HepG2 (cell line): ENCODE data around the gene ALDH1A1. TPM values are rescaled to one million over a fixed set of nuclear protein-coding genes. Genes with fewer than 3 reads are reported as not detected.

Experiments used
- ATAC-seq: fragments of 200-7000 bp; cut with Tn5 transposase; 3 replicates; pipeline ENCODE4 v1.9.1; 2020; ENCODE audit warnings: mild to moderate bottlenecking, moderate library complexity
- BruUV-seq: library from RNA; stranded (reverse); fragments of 400-500 nt; replicated peaks from 2 replicates; lab custom pipeline; 2021; lab: Mats Ljungman, UMichigan
- CTCF ChIA-PET: fragments of 300-600 bp; formaldehyde crosslinking; extraction: SDS; loops from one replicate; lab custom pipeline; 2021; ENCODE audit warnings: low total read pairs, inconsistent platforms, low intra/inter-chr PET ratio; lab: Yijun Ruan, JAX
- POLR2A ChIA-PET: fragments of 350-600 bp; sonication (Branson Sonifier 250); formaldehyde crosslinking; loops from one replicate; lab custom pipeline; 2020; ENCODE audit warnings: antibody characterized with exemption, inconsistent platforms; lab: Yijun Ruan, JAX
- DNase-seq: peaks from one replicate; pipeline ENCODE4 v3.0.0-alpha.2; 2015; ENCODE audit warnings: low spot score
- FAIRE-seq: peaks from 3 replicates; lab custom pipeline; 2011; peaks lifted over from hg19 to GRCh38; lab: Jason Lieb, UNC
- H2AFZ ChIP-seq: one replicate; pipeline ENCODE4 v1.6.1; 2011; ENCODE audit warnings: low read length, inconsistent platforms
- H3K27ac ChIP-seq: fragments of 300-600 bp; 3 replicates; pipeline ENCODE4 v1.8.0; 2011; ENCODE audit warnings: mixed run types, mild to moderate bottlenecking, mixed read lengths, low read length, inconsistent platforms; ENCODE audit not compliant: insufficient read depth; ENCODE audit errors: extremely low read length
- H3K27me3 ChIP-seq, 2 experiments: fragments of 200-600 bp in 1 of 2; 2 replicates in 1 of 2; 3 replicates in 1 of 2; pipeline versions ENCODE4 v1.6.0 to v1.8.0; 2011; ENCODE audit warnings: low read length in 2 of 2, mild to moderate bottlenecking in 2 of 2, moderate library complexity in 2 of 2, inconsistent platforms in 1 of 2; ENCODE audit not compliant: insufficient read depth in 2 of 2, control insufficient read depth in 1 of 2
- H3K36me3 ChIP-seq, 2 experiments: fragments of 200-600 bp in 1 of 2; replicated peaks in 1 of 2; 2 replicates in 1 of 2; 3 replicates in 1 of 2; pipeline versions ENCODE4 v1.5.1 to v1.8.0; 2011; ENCODE audit warnings: low read length in 2 of 2, inconsistent platforms in 1 of 2; ENCODE audit not compliant: insufficient read depth in 2 of 2, control insufficient read depth in 1 of 2
- H3K4me1 ChIP-seq: 2 replicates; pipeline ENCODE4 v1.5.1; 2012; ENCODE audit warnings: low read length, inconsistent platforms; ENCODE audit not compliant: insufficient read depth
- H3K4me2 ChIP-seq: 2 replicates; pipeline ENCODE4 v1.6.0; 2011; ENCODE audit warnings: low read depth, low read length, inconsistent platforms
- H3K4me3 ChIP-seq, 3 experiments: fragments of 200-600 bp in 1 of 3; sonication (generic), shearing (Covaris generic) in 1 of 3; replicated peaks in 1 of 3; 2 replicates each; pipeline ENCODE4 v1.5.1; 2011 to 2016; ENCODE audit warnings: low read length in 3 of 3, inconsistent platforms in 2 of 3, low read depth in 2 of 3, mild to moderate bottlenecking in 2 of 3, control low read depth in 1 of 3, mixed read lengths in 1 of 3; ENCODE audit not compliant: insufficient read depth in 1 of 3
- H3K79me2 ChIP-seq: one replicate; pipeline ENCODE4 v1.6.1; 2011; ENCODE audit warnings: low read length, inconsistent platforms; ENCODE audit not compliant: insufficient read depth
- H3K9ac ChIP-seq: 2 replicates; pipeline ENCODE4 v1.6.0; 2011; ENCODE audit warnings: mild to moderate bottlenecking, low read depth, low read length, inconsistent platforms; ENCODE audit not compliant: insufficient read depth
- H3K9me3 ChIP-seq: 2 replicates; pipeline ENCODE4 v1.5.1; 2012; ENCODE audit warnings: mild to moderate bottlenecking, low read length
- H4K20me1 ChIP-seq: 2 replicates; pipeline ENCODE4 v1.6.0; 2011; ENCODE audit warnings: inconsistent platforms, mild to moderate bottlenecking, low read length, moderate library complexity; ENCODE audit not compliant: insufficient read depth
- ATRX ChIP-seq: sonication (generic); formaldehyde crosslinking; IDR thresholded peaks from 2 replicates; pipeline ENCODE4 v1.4.0; 2020; ENCODE audit warnings: missing genetic modification reagents, borderline replicate concordance
- CENPX ChIP-seq: sonication (generic); formaldehyde crosslinking; IDR thresholded peaks from 2 replicates; pipeline ENCODE4 v1.9.0; 2021; ENCODE audit warnings: mild to moderate bottlenecking, missing genetic modification reagents, moderate library complexity
- DRAP1 ChIP-seq: IDR thresholded peaks from 2 replicates; pipeline ENCODE4 v1.6.1; 2016; ENCODE audit warnings: missing genetic modification reagents, missing compliant biosample characterization
- MED1 ChIP-seq: sonication (generic); formaldehyde crosslinking; IDR thresholded peaks from 2 replicates; pipeline ENCODE4 v1.4.0; 2020; ENCODE audit warnings: missing genetic modification reagents
- MLLT10 ChIP-seq: sonication (generic); formaldehyde crosslinking; IDR thresholded peaks from 2 replicates; pipeline ENCODE4 v1.4.0; 2020; ENCODE audit warnings: missing genetic modification reagents
- MTF2 ChIP-seq: sonication (generic); formaldehyde crosslinking; IDR thresholded peaks from 2 replicates; pipeline ENCODE4 v1.5.0; 2020; ENCODE audit warnings: missing genetic modification reagents, borderline replicate concordance
- NFKBIZ ChIP-seq: IDR thresholded peaks from 2 replicates; pipeline ENCODE4 v1.6.1; 2018; ENCODE audit warnings: missing genetic modification reagents, missing compliant biosample characterization
- NR2F2 ChIP-seq: IDR thresholded peaks from 2 replicates; pipeline ENCODE4 v1.6.1; 2012; ENCODE audit warnings: low read depth, inconsistent platforms, borderline replicate concordance
- PBX2 ChIP-seq: IDR thresholded peaks from 2 replicates; pipeline ENCODE4 v1.6.1; 2016; ENCODE audit warnings: control low read depth
- POLR2G ChIP-seq: fragments of 200-400 bp; formaldehyde crosslinking; IDR thresholded peaks from 2 replicates; pipeline ENCODE4 v1.6.1; 2018; ENCODE audit warnings: mild to moderate bottlenecking, low read depth, low read length, moderate library complexity
- RBM22 ChIP-seq: fragments of 200-400 bp; formaldehyde crosslinking; optimal IDR thresholded peaks from 2 replicates; pipeline ENCODE3; 2017; ENCODE audit warnings: mild to moderate bottlenecking, low read length, moderate library complexity
- RFXAP ChIP-seq: sonication (generic); formaldehyde crosslinking; IDR thresholded peaks from 2 replicates; pipeline ENCODE4 v1.4.0; 2020; ENCODE audit warnings: missing genetic modification reagents, borderline replicate concordance
- TBX2 ChIP-seq: sonication (generic); formaldehyde crosslinking; IDR thresholded peaks from 2 replicates; pipeline ENCODE4 v1.5.0; 2020; ENCODE audit warnings: missing genetic modification reagents, mild to moderate bottlenecking, borderline replicate concordance
- TEAD3 ChIP-seq: optimal IDR thresholded peaks from 2 replicates; pipeline ENCODE3; 2016; ENCODE audit warnings: borderline replicate concordance
- THAP11 ChIP-seq: IDR thresholded peaks from 2 replicates; pipeline ENCODE4 v1.6.1; 2016; ENCODE audit warnings: missing biosample characterization, missing genetic modification reagents
- XBP1 ChIP-seq: sonication (generic); formaldehyde crosslinking; IDR thresholded peaks from 2 replicates; pipeline ENCODE4 v1.5.0; 2020; ENCODE audit warnings: missing genetic modification reagents
- ZNF607 ChIP-seq: sonication (generic); formaldehyde crosslinking; IDR thresholded peaks from 2 replicates; pipeline ENCODE4 v1.5.1; 2020; ENCODE audit warnings: missing genetic modification reagents, mild to moderate bottlenecking, borderline replicate concordance
- ZNF652 ChIP-seq: IDR thresholded peaks from 2 replicates; pipeline ENCODE4 v1.6.1; 2016; ENCODE audit warnings: low read depth, borderline replicate concordance
- WGBS: methylation state at CpG from one replicate; pipeline ENCODE4 v1.1.6; 2017; ENCODE audit warnings: low lambda C conversion rate; 5-methylcytosine and 5-hydroxymethylcytosine counted together
- in situ Hi-C: cut with HindIII; loops from 2 replicates; pipeline ENCODE4 v1.10.0; 2017; ENCODE audit warnings: low pct_unique_long_range_greater_than_20kb; ENCODE audit not compliant: extremely low pct_ligation_motif_present
- intact Hi-C: fragments of 100-400 bp; cut with micrococcal nuclease; formaldehyde crosslinking; loops from one replicate; pipeline ENCODE4 v1.10.0; 2022; ENCODE audit not compliant: unreplicated experiment
- polyA plus RNA-seq, 8 experiments: library from polyadenylated mRNA; depleted of rRNA in 3 of 8; stranded (reverse) in 7 of 8; unstranded in 1 of 8; fragments of >200 nt; fragmentation: Illumina TruSeq in 4 of 8; extraction: Trizol in 4 of 8; gene quantifications; 2 replicates each; pipeline versions ENCODE4 v1.2.1 to v1.2.3, GENCODE V29; 2011 to 2016; ENCODE audit warnings: low read depth in 4 of 8, missing spikeins in 1 of 8, mixed read lengths in 1 of 8; ENCODE audit not compliant: insufficient read depth in 1 of 8
- total RNA-seq, 5 experiments: library from RNA; depleted of rRNA; stranded (reverse); fragments of >200 nt; fragmentation: Illumina TruSeq; extraction: Trizol; gene quantifications; 2 replicates each; pipeline ENCODE4 v1.2.3, GENCODE V29; 2016; ENCODE audit warnings: low read depth in 1 of 5
- TF ChIP-seq, protein P1 (sequence below): sonication (generic); formaldehyde crosslinking; IDR thresholded peaks from 2 replicates; pipeline ENCODE4 v1.8.1; 2023; ENCODE audit warnings: mild to moderate bottlenecking, moderate library complexity, missing genetic modification reagents

Gene ALDH1A1
- total and polyA plus RNA-seq, 2 of the 13 experiments (the other 11 are each of a cell fraction or from before 2014, with no cell fraction given) = 88.2 to 439 TPM

- Histone ChIP-seq H3K4me1 (peaks cover under 1% of the 10 kb centered on the region; the same call in 1 of the 2 replicates), H3K9me3 (no peaks in the 10 kb centered on the region), H3K79me2 (no peaks in the 10 kb centered on the region), H3K27ac (no peak overlapping the region), H2AFZ (no peak overlapping the region), H3K4me2 (no peak overlapping the region), H4K20me1 (no peaks in the 10 kb centered on the region), H3K27me3 (no peaks in the 10 kb centered on the region), H3K4me3 (no peak overlapping the region), H3K36me3 (no peaks in the 10 kb centered on the region), H3K9ac (no peak overlapping the region)
- no TSS peak for BruUV-seq
- ChIA-PET CTCF (no interaction called here), POLR2A (no interaction called here)
- DNase-seq (no peak), FAIRE-seq (no peak), ATAC-seq (no peak)
- in situ Hi-C loops (no loop called here), intact Hi-C loops (no loop called here)
- TF ChIP-seq RFXAP (CRISPR knock-in tag) = no peak
- TF ChIP-seq MLLT10 (CRISPR knock-in tag) = no peak
- no peak for TF ChIP-seq XBP1 (CRISPR knock-in tag)
- no peak for TF ChIP-seq CENPX
- no peak for TF ChIP-seq THAP11
- TF ChIP-seq MTF2 (CRISPR knock-in tag) = no peak
- TF ChIP-seq ATRX = no peak
- TF ChIP-seq MED1 (CRISPR knock-in tag) = no peak
- TF ChIP-seq RBM22 = no peak
- no peak for TF ChIP-seq ZNF607 (CRISPR knock-in tag)
- WGBS = 96% methylated on average over 2 of the region's 2 CpGs
Measured at GRCh38 chr9:72972636-72973035, 19.8 kb upstream of the ALDH1A1 start.

- H3K36me3 ChIP-seq = no peaks in the 10 kb centered on the region
- in situ Hi-C loops = no loop called here
- H3K4me3 ChIP-seq = no peak overlapping the region
- no peaks in the 10 kb centered on the region for H3K4me1 ChIP-seq
- no peak overlapping the region for H3K27ac ChIP-seq
- H4K20me1 ChIP-seq = no peaks in the 10 kb centered on the region
- CTCF ChIA-PET = no interaction called here
- DNase-seq = no peak
- no peak for ATAC-seq
- BruUV-seq = no TSS peak
- no peak overlapping the region for H2AFZ ChIP-seq
- 93% methylated on average over 2 of the region's 2 CpGs for WGBS
- H3K4me2 ChIP-seq = no peak overlapping the region
- intact Hi-C loops = no loop called here
- no peak overlapping the region for H3K9ac ChIP-seq
- no peaks in the 10 kb centered on the region for H3K27me3 ChIP-seq
- H3K79me2 ChIP-seq = no peaks in the 10 kb centered on the region
- POLR2A ChIA-PET = no interaction called here
- no peak for FAIRE-seq
- H3K9me3 ChIP-seq = no peaks in the 10 kb centered on the region
- no peak for TF ChIP-seq TEAD3 (CRISPR knock-in tag)
- TF ChIP-seq DRAP1 (CRISPR knock-in tag) = no peak
- TF ChIP-seq, protein P1, sequence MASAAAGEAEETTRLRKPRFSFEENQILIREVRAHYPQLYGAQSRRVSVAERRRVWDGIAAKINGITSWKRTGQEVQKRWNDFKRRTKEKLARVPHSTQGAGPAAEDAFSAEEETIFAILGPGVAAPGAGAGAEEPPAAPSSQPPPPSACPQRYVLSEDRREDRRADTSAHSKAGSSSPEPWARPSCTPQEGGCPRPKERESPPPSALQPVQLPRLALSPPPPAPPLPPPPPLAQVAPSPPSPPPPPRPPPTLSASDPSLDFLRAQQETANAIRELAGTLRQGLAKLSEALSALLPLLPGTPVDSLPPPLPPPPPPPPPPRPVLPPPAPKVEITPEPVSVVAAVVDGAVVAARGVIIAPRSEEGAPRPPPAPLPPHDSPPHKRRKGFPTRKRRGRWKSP (CRISPR knock-in tag) = no peak
- no peak for TF ChIP-seq NR2F2
- TF ChIP-seq TBX2 (CRISPR knock-in tag) = no peak
- TF ChIP-seq NFKBIZ (CRISPR knock-in tag) = no peak
- TF ChIP-seq PBX2 (CRISPR knock-in tag) = no peak
- no peak for TF ChIP-seq MTF2 (CRISPR knock-in tag)
- no peak for TF ChIP-seq ZNF652 (CRISPR knock-in tag)
- TF ChIP-seq POLR2G = no peak
Measured at GRCh38 chr9:72971411-72971810, 18.6 kb upstream of the ALDH1A1 start.
